ENCODE results near the gene HADH.
"Not testable (repeated sequence)": the region's sequence is repeated elsewhere in the genome, so short reads cannot be mapped to it uniquely, and the experiment has no call there.

Gene HADH

GRCh38 chr4:108031427-108032083 lies 41.9 kb downstream of the HADH start:
- ATAC-seq, result peak; percentile 68
- DNase-seq, result peak; percentile 62

- DNase-seq (no peak), ATAC-seq (no peak)
Observed at GRCh38 chr4:108033348-108033747, 43.7 kb downstream of the HADH start.

GRCh38 chr4:108034565-108034964 lies 44.9 kb downstream of the HADH start:
- DNase-seq, result no peak
- ATAC-seq, result no peak

- ATAC-seq, result peak; percentile 29
- DNase-seq, result peak; percentile 51
Observed at GRCh38 chr4:108035691-108036090, 46.0 kb downstream of the HADH start.

- DNase-seq (peak; percentile 66), ATAC-seq (peak; percentile 84)
Observed at GRCh38 chr4:108036213-108036612, 46.5 kb downstream of the HADH start.

GRCh38 chr4:108037884-108038283 lies 48.2 kb downstream of the HADH start:
- DNase-seq, result no peak
- peak; percentile 62 for ATAC-seq

- no peak for ATAC-seq
Observed at GRCh38 chr4:108042927-108043326, 53.2 kb downstream of the HADH start.

GRCh38 chr4:108043526-108043925 lies 53.8 kb downstream of the HADH start:
- peak; percentile 47 for ATAC-seq
- peak; percentile 27 for DNase-seq

More at GRCh38 chr4:108042927-108043326, 53.2 kb downstream of the HADH start:
- no peak for DNase-seq

GRCh38 chr4:108044951-108045686 lies 55.4 kb downstream of the HADH start:
- peak; percentile 72 for ATAC-seq

GRCh38 chr4:108045687-108046024 lies 56.0 kb downstream of the HADH start:
- DNase-seq (no peak), ATAC-seq (no peak)

More at GRCh38 chr4:108044951-108045686, 55.4 kb downstream of the HADH start:
- DNase-seq, result no peak

GRCh38 chr4:108047199-108047598 lies 57.5 kb downstream of the HADH start:
- ATAC-seq (no peak), DNase-seq (no peak)

- ATAC-seq, result no peak
- no peak for DNase-seq
Observed at GRCh38 chr4:108048157-108048556, 58.5 kb downstream of the HADH start.

- DNase-seq, result no peak
- ATAC-seq, result peak; percentile 16
Observed at GRCh38 chr4:108048997-108049396, 59.3 kb downstream of the HADH start.

- DNase-seq, result peak; percentile 33
- no peak for ATAC-seq
Observed at GRCh38 chr4:108049406-108049805, 59.7 kb downstream of the HADH start.

GRCh38 chr4:108050166-108051111 lies 60.8 kb downstream of the HADH start:
- not testable (repeated sequence) for DNase-seq
- ATAC-seq, result peak; percentile 10

GRCh38 chr4:108051343-108051742 lies 61.7 kb downstream of the HADH start:
- ATAC-seq (no peak), DNase-seq (no peak)

GRCh38 chr4:108052558-108053120 lies 63.0 kb downstream of the HADH start:
- DNase-seq (no peak), ATAC-seq (no peak)

GRCh38 chr4:108053251-108053711 lies 63.6 kb downstream of the HADH start:
- no peak for DNase-seq
- ATAC-seq, result peak; percentile 33

GRCh38 chr4:108054025-108054638 lies 64.4 kb downstream of the HADH start:
- DNase-seq (no peak), ATAC-seq (no peak)

- DNase-seq (no peak), ATAC-seq (no peak)
Observed at GRCh38 chr4:108055787-108056186, 66.1 kb downstream of the HADH start.

- no peak for DNase-seq
- no peak for ATAC-seq
Observed at GRCh38 chr4:108056418-108056817, 66.7 kb downstream of the HADH start.
